Activated B cell treated with CpG ODN at 0.5 μM for 24 hours (primary cell): ENCODE results near the gene ERC2. TPM values are rescaled to one million over a fixed set of nuclear protein-coding genes. Genes with fewer than 3 reads are reported as not detected.
"Not testable (repeated sequence)": the region's sequence is repeated elsewhere in the genome, so short reads cannot be mapped to it uniquely, and the experiment has no call there.

Experiments
- ATAC-seq: fragments of 200-7000 bp; cut with Tn5 transposase; one replicate; pipeline ENCODE4 v1.10.0; 2021; ENCODE audit warnings: low read depth, mild to moderate bottlenecking, moderate library complexity
- CTCF ChIA-PET: fragments of 350-600 bp; sonication (Branson Sonifier 250); formaldehyde crosslinking; loops from one replicate; lab custom pipeline; 2021; ENCODE audit warnings: antibody characterized with exemption; lab: Charles Lee
- POLR2A ChIA-PET: fragments of 350-600 bp; sonication (Branson Sonifier 250); formaldehyde crosslinking; loops from one replicate; lab custom pipeline; 2021; ENCODE audit warnings: antibody characterized with exemption; lab: Charles Lee
- DNase-seq: peaks from one replicate; pipeline ENCODE4 v3.0.0; 2022
- H3K27ac Mint-ChIP-seq: one replicate; pipeline ENCODE4 v1.8.0; 2020; ENCODE audit warnings: mixed read lengths
- H3K27me3 Mint-ChIP-seq: one replicate; pipeline ENCODE4 v1.8.0; 2021; ENCODE audit warnings: mixed read lengths
- H3K36me3 Mint-ChIP-seq: one replicate; pipeline ENCODE4 v1.8.0; 2021; ENCODE audit warnings: low read depth, mixed read lengths
- H3K4me1 Mint-ChIP-seq: one replicate; pipeline ENCODE4 v1.8.0; 2021; ENCODE audit warnings: mixed read lengths
- H3K4me3 Mint-ChIP-seq: one replicate; pipeline ENCODE4 v1.8.0; 2020; ENCODE audit warnings: mild to moderate bottlenecking, mixed read lengths
- H3K9me3 Mint-ChIP-seq: one replicate; pipeline ENCODE4 v1.8.0; 2020; ENCODE audit warnings: mixed read lengths
- CTCF ChIP-seq: fragments of 200-600 bp; IDR thresholded peaks from one replicate; pipeline ENCODE4 v1.8.0; 2022; ENCODE audit warnings: antibody characterized with exemption, mild to moderate bottlenecking
- intact Hi-C: fragments of 100-400 bp; cut with micrococcal nuclease; formaldehyde crosslinking; loops from one replicate; pipeline ENCODE4 v1.15.1; 2024
- total RNA-seq: library from RNA; stranded (reverse); gene quantifications from 2 replicates; pipeline ENCODE4 v1.2.3, GENCODE V29; 2022

ERC2 gene
- total RNA-seq, 1 donor from 2014 or later: not detected

GRCh38 chr3:56025326-56025725, 442.9 kb downstream of the ERC2 start:
- intact Hi-C loops: no loop called here
- Mint-ChIP-seq H3K9me3 (peaks cover 3% of the 10 kb centered on the region), H3K27me3 (no peaks in the 10 kb centered on the region), H3K27ac (no peak overlapping the region), H3K36me3 (no peaks in the 10 kb centered on the region), H3K4me3 (no peak overlapping the region), H3K4me1 (no peaks in the 10 kb centered on the region)
- TF ChIP-seq CTCF: no peak
- POLR2A ChIA-PET: interaction anchor here (0.7 kb wide), 1 partner anchor 13 kb away, joined by 7 read pairs; no protein-coding TSS in a partner anchor
- CTCF ChIA-PET: no interaction called here
- ATAC-seq (no peak), DNase-seq (no peak)

GRCh38 chr3:56023546-56023945, 444.7 kb downstream of the ERC2 start:
- Mint-ChIP-seq H3K4me3 (no peak overlapping the region), H3K36me3 (no peaks in the 10 kb centered on the region), H3K27me3 (no peaks in the 10 kb centered on the region), H3K9me3 (peaks cover 3% of the 10 kb centered on the region), H3K4me1 (no peaks in the 10 kb centered on the region), H3K27ac (no peak overlapping the region)
- ATAC-seq (no peak), DNase-seq (no peak)
- CTCF ChIA-PET: no interaction called here
- intact Hi-C loops: no loop called here
- POLR2A ChIA-PET: no interaction called here
- TF ChIP-seq CTCF: no peak

- H3K36me3 Mint-ChIP-seq: no peaks in the 10 kb centered on the region
- peaks cover 3% of the 10 kb centered on the region for H3K9me3 Mint-ChIP-seq
- ATAC-seq (no peak), DNase-seq (no peak)
- TF ChIP-seq CTCF: no peak
- no peak overlapping the region for H3K27ac Mint-ChIP-seq
- intact Hi-C loops: no loop called here
- ChIA-PET CTCF (no interaction called here), POLR2A (no interaction called here)
- H3K4me3 Mint-ChIP-seq: no peak overlapping the region
- no peaks in the 10 kb centered on the region for H3K4me1 Mint-ChIP-seq
- H3K27me3 Mint-ChIP-seq: no peaks in the 10 kb centered on the region
Observed at GRCh38 chr3:56022619-56023018, 445.6 kb downstream of the ERC2 start.

- intact Hi-C loops: no loop called here
- no peaks in the 10 kb centered on the region for H3K4me1 Mint-ChIP-seq
- no peaks in the 10 kb centered on the region for H3K36me3 Mint-ChIP-seq
- no peak overlapping the region for H3K4me3 Mint-ChIP-seq
- H3K9me3 Mint-ChIP-seq: peaks cover 3% of the 10 kb centered on the region
- H3K27ac Mint-ChIP-seq: no peak overlapping the region
- ATAC-seq (no peak), DNase-seq (no peak)
- POLR2A ChIA-PET: no interaction called here
- no peaks in the 10 kb centered on the region for H3K27me3 Mint-ChIP-seq
- TF ChIP-seq CTCF: no peak
- CTCF ChIA-PET: no interaction called here
Observed at GRCh38 chr3:56019490-56020146, 448.6 kb downstream of the ERC2 start.

GRCh38 chr3:56015374-56015773, 452.9 kb downstream of the ERC2 start:
- ATAC-seq, CTCF ChIA-PET, H3K9me3 Mint-ChIP-seq, H3K4me3 Mint-ChIP-seq, intact Hi-C loops, POLR2A ChIA-PET, H3K27me3 Mint-ChIP-seq, DNase-seq, H3K27ac Mint-ChIP-seq, H3K4me1 Mint-ChIP-seq, H3K36me3 Mint-ChIP-seq: not testable (repeated sequence)

GRCh38 chr3:56012721-56013120, 455.5 kb downstream of the ERC2 start:
- H3K4me1 Mint-ChIP-seq: no peaks in the 10 kb centered on the region
- intact Hi-C loops: no loop called here

More at GRCh38 chr3:56012721-56013120, 455.5 kb downstream of the ERC2 start:
- H3K27me3 Mint-ChIP-seq: no peaks in the 10 kb centered on the region
- ATAC-seq (no peak), DNase-seq (no peak)
- H3K9me3 Mint-ChIP-seq: peaks cover 4% of the 10 kb centered on the region
- H3K27ac Mint-ChIP-seq: no peak overlapping the region
- ChIA-PET CTCF (no interaction called here), POLR2A (no interaction called here)
- H3K4me3 Mint-ChIP-seq: no peak overlapping the region
- TF ChIP-seq CTCF: no peak
- no peaks in the 10 kb centered on the region for H3K36me3 Mint-ChIP-seq
